Ascending aorta (tissue), 2 donors: Measurements from ENCODE around the gene HOXB1. TPM values are rescaled to one million over a fixed set of nuclear protein-coding genes. Genes with fewer than 3 reads are reported as not detected.

Experiments
- DNase-seq, 2 donors: peaks; one replicate each; pipeline ENCODE4 v3.0.0-alpha.2; 2019; ENCODE audit warnings: low spot score in 2 of 2
- H3K27ac ChIP-seq, 2 donors: fragments of 200-600 bp; sonication (generic); one replicate each; pipeline ENCODE4 v1.5.1; 2016 to 2017; ENCODE audit warnings: mild to moderate bottlenecking in 1 of 2
- H3K27me3 ChIP-seq: fragments of 200-600 bp; sonication (generic); one replicate; pipeline ENCODE4 v1.5.1; 2017
- H3K36me3 ChIP-seq, 2 donors: fragments of 200-600 bp; sonication (generic); one replicate each; pipeline ENCODE4 v1.5.1; 2016
- H3K4me1 ChIP-seq, 2 donors: fragments of 200-600 bp; sonication (generic); one replicate each; pipeline ENCODE4 v1.5.1; 2016 to 2017; ENCODE audit warnings: mild to moderate bottlenecking in 1 of 2
- H3K4me3 ChIP-seq, 2 donors: fragments of 200-600 bp; sonication (generic); one replicate each; pipeline ENCODE4 v1.5.1; 2016 to 2017; ENCODE audit warnings: mild to moderate bottlenecking in 1 of 2
- H3K9me3 ChIP-seq, 2 donors: fragments of 200-600 bp; sonication (generic); one replicate each; pipeline ENCODE4 v1.5.1; 2016
- intact Hi-C: fragments of 100-400 bp; cut with DNase I; formaldehyde crosslinking; loops from one replicate; pipeline ENCODE4 v1.15.1; 2023
- total RNA-seq: library from RNA; depleted of rRNA; stranded (reverse); fragments of >200 nt; gene quantifications from one replicate; pipeline ENCODE4 v1.1.0, GENCODE V29; 2016
- TF ChIP-seq, protein P1 (sequence below), 3 experiments: fragments of 200-600 bp in 2 of 3; fragments of 450-650 bp in 1 of 3; sonication (generic) in 2 of 3; IDR thresholded peaks; one replicate each; pipeline ENCODE4 v1.5.1; 2016 to 2019; ENCODE audit warnings: antibody characterized with exemption in 3 of 3, mild to moderate bottlenecking in 1 of 3, moderate library complexity in 1 of 3

HOXB1 gene
- total RNA-seq, 1 donor from 2014 or later = not detected

GRCh38 chr17:48551214-48551555 is 20.4 kb upstream of the HOXB1 start:
- no peaks in the 10 kb centered on the region for H3K27me3 ChIP-seq
- TF ChIP-seq, protein P1, sequence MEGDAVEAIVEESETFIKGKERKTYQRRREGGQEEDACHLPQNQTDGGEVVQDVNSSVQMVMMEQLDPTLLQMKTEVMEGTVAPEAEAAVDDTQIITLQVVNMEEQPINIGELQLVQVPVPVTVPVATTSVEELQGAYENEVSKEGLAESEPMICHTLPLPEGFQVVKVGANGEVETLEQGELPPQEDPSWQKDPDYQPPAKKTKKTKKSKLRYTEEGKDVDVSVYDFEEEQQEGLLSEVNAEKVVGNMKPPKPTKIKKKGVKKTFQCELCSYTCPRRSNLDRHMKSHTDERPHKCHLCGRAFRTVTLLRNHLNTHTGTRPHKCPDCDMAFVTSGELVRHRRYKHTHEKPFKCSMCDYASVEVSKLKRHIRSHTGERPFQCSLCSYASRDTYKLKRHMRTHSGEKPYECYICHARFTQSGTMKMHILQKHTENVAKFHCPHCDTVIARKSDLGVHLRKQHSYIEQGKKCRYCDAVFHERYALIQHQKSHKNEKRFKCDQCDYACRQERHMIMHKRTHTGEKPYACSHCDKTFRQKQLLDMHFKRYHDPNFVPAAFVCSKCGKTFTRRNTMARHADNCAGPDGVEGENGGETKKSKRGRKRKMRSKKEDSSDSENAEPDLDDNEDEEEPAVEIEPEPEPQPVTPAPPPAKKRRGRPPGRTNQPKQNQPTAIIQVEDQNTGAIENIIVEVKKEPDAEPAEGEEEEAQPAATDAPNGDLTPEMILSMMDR (IDR thresholded peaks at IDR 0.05) = no peak

DNA sequence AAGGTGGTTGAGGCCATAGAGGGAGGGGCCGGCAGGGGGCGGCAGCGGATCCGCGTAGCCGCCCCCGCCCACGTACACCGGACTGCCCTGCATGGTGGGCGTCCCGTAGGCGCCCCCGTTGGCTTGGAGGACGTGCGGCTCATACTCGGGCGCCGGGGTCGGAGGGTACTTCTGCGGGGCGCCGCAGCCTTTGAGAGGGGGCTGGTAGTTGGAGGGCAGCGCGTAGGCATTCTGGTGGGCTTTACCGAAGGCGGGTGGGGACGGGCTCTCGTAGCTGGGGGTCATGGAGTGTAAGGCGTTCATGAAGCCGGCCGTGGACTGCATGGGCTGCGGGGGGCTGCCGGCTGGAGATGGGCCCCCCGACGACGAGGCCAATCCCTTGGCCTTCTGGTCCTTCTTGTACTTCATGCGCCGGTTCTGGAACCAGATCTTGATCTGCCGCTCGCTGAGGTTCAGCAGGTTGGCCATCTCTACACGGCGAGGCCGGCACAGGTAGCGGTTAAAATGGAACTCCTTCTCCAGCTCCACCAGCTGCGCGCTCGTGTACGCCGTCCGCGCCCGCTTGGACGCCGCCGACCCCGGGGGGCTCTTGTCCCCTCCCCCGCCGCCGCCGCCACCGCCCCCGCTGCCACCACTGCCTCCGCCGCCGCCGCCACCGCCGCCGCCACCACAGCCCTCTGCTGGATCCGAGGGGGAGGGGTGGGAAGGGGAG is 19.8 kb upstream of the HOXB1 start:
- H3K4me1 ChIP-seq = peaks cover under 1 to 55% of the 10 kb centered on the region in 2 donors
- no peaks in the 10 kb centered on the region for H3K9me3 ChIP-seq
- no peak overlapping the region for H3K4me3 ChIP-seq
- H3K27me3 ChIP-seq = no peaks in the 10 kb centered on the region
- TF ChIP-seq, protein P1 (IDR thresholded peaks at IDR 0.05) = no peak
- DNase-seq = no peak
- intact Hi-C loops = no loop called here
- H3K36me3 ChIP-seq = peaks cover 19 to 25% of the 10 kb centered on the region in 2 donors
- H3K27ac ChIP-seq = peak overlapping the region; percentile 84 to 97

More at GRCh38 chr17:48551214-48551555, 20.4 kb upstream of the HOXB1 start:
- no peak overlapping the region for H3K4me3 ChIP-seq
- intact Hi-C loops = no loop called here
- peak overlapping the region; percentile 84 to 97 for H3K27ac ChIP-seq
- peaks cover 0 to 55% of the 10 kb centered on the region in 2 donors for H3K4me1 ChIP-seq
- H3K36me3 ChIP-seq = peaks cover 19 to 25% of the 10 kb centered on the region in 2 donors
- no peak for DNase-seq
- H3K9me3 ChIP-seq = no peaks in the 10 kb centered on the region

DNA sequence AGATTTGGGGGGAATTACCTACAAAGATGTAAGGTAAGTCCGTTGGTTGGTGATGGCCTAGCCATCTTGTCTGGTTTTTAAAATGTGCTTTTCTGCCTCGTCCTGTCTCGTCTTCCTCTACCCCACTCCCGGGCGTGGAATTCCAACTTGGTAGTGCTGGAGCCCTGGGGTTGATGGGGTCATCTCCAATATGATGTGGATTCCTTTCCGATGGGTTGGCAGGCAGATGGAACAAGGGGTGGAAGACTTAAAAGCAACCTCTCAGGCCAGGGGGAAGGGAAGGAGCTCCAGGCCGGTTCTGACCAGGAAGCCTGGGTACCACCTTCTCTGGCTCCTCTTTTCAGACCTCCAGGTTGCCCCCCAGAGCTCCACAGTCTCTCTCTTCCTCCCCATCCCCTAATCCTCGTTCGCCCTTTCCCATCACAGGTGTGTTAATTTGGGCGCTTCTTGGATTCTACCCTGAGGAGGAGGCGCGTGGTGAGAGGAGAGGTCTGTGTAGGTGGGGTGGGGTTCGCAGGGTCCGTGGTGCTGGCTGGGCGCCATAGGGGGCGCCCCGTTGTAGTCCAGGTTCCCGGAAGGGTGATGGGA is 19.2 kb upstream of the HOXB1 start:
- peak in 1 of 2 donors; percentile 56 for DNase-seq
- Histone ChIP-seq H3K4me3 (no peak overlapping the region), H3K27me3 (no peaks in the 10 kb centered on the region), H3K27ac (peak overlapping the region; percentile 84 to 97), H3K36me3 (peaks cover 19 to 25% of the 10 kb centered on the region in 2 donors), H3K4me1 (peaks cover 6 to 59% of the 10 kb centered on the region in 2 donors), H3K9me3 (no peaks in the 10 kb centered on the region)
- intact Hi-C loops = no loop called here
- TF ChIP-seq, protein P1 (IDR thresholded peaks at IDR 0.05) = no peak

GRCh38 chr17:48549281-48549630 is 18.4 kb upstream of the HOXB1 start:
- peaks cover 6 to 63% of the 10 kb centered on the region in 2 donors for H3K4me1 ChIP-seq
- H3K36me3 ChIP-seq = peaks cover 19 to 25% of the 10 kb centered on the region in 2 donors
- intact Hi-C loops = no loop called here
- H3K27ac ChIP-seq = peak overlapping the region; percentile 84 to 97
- no peaks in the 10 kb centered on the region for H3K9me3 ChIP-seq
- TF ChIP-seq, protein P1 (IDR thresholded peaks at IDR 0.05) = no peak
- no peak for DNase-seq
- no peaks in the 10 kb centered on the region for H3K27me3 ChIP-seq
- H3K4me3 ChIP-seq = no peak overlapping the region

- TF ChIP-seq, protein P1 (IDR thresholded peaks at IDR 0.05) = no peak
- intact Hi-C loops = no loop called here
- peaks cover 19 to 25% of the 10 kb centered on the region in 2 donors for H3K36me3 ChIP-seq
- peaks cover 6 to 59% of the 10 kb centered on the region in 2 donors for H3K4me1 ChIP-seq
- H3K9me3 ChIP-seq = no peaks in the 10 kb centered on the region
- H3K4me3 ChIP-seq = peak overlapping the region in 1 of 2 donors; percentile 58
- no peaks in the 10 kb centered on the region for H3K27me3 ChIP-seq
- no peak for DNase-seq
- H3K27ac ChIP-seq = peak overlapping the region; percentile 93 to 97
These were observed 17.9 kb upstream of the HOXB1 start for GRCh38 chr17:48548523-48549280.
